Upper lobe of right lung (tissue), 1 donor: ENCODE data around the gene SPDEF. TPM values are rescaled to one million over a fixed set of nuclear protein-coding genes. Genes with fewer than 3 reads are reported as not detected.

Experiments
- ATAC-seq: fragments of 200-7000 bp; cut with Tn5 transposase; one replicate; pipeline ENCODE4 v1.9.1; 2020; ENCODE audit warnings: mild to moderate bottlenecking, moderate library complexity
- DNase-seq: peaks from one replicate; pipeline ENCODE4 v3.0.0-alpha.2; 2020
- H3K27ac ChIP-seq: fragments of 200-600 bp; one replicate; pipeline ENCODE4 v1.8.0; 2022
- H3K27me3 ChIP-seq: fragments of 200-600 bp; one replicate; pipeline ENCODE4 v1.8.0; 2022; ENCODE audit warnings: mild to moderate bottlenecking
- H3K36me3 ChIP-seq: fragments of 200-600 bp; one replicate; pipeline ENCODE4 v1.8.0; 2022
- H3K4me1 ChIP-seq: fragments of 200-600 bp; one replicate; pipeline ENCODE4 v1.8.0; 2022
- H3K4me3 ChIP-seq: fragments of 200-600 bp; one replicate; pipeline ENCODE4 v1.8.0; 2022; ENCODE audit warnings: mild to moderate bottlenecking
- H3K9me3 ChIP-seq: fragments of 200-600 bp; one replicate; pipeline ENCODE4 v1.8.0; 2022
- intact Hi-C: fragments of 100-400 bp; cut with DNase I; formaldehyde crosslinking; loops from one replicate; pipeline ENCODE4 v1.11.0; 2022
- total RNA-seq: library from RNA; stranded (reverse); fragmentation: NEBNext Ultra II Directional; extraction: Animal tissue kit (Norgen Biotek cat#: 25700); gene quantifications from one replicate; pipeline ENCODE4 v1.2.1, GENCODE V29; 2021
- TF ChIP-seq, protein P1 (sequence below): fragments of 200-600 bp; IDR thresholded peaks from one replicate; pipeline ENCODE4 v1.8.0; 2022; ENCODE audit warnings: antibody characterized with exemption
- donor health status: DM: no; HTN: yes; CAD: no; lungs with severe emphysema.

The SPDEF gene
- total RNA-seq, 1 donor from 2014 or later: 1.3 TPM

DNA sequence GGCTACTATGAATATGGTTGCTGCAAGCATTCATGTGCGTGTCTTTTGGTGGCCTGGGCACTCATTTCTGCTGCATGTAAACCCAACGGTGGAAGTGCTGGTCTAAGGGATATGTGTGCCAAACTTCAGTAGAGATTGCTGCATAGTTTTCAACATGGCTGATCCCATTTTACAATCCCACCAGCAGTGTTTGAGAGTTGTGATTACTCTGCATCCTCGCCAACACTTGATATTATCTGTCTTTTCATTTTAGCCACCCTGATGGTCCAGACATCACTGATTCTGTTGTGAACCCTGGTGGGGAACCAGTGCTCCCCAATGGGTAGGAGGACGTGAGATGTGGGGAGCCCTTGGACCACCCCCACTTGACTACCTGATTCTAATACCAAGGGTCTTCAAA lies 62.8 kb downstream of the SPDEF start:
- no peaks in the 10 kb centered on the region for H3K27me3 ChIP-seq
- no peak overlapping the region for H3K4me3 ChIP-seq
- DNase-seq (no peak), ATAC-seq (no peak)
- no peak overlapping the region for H3K27ac ChIP-seq
- no peaks in the 10 kb centered on the region for H3K36me3 ChIP-seq
- intact Hi-C loops: no loop called here
- TF ChIP-seq, protein P1, sequence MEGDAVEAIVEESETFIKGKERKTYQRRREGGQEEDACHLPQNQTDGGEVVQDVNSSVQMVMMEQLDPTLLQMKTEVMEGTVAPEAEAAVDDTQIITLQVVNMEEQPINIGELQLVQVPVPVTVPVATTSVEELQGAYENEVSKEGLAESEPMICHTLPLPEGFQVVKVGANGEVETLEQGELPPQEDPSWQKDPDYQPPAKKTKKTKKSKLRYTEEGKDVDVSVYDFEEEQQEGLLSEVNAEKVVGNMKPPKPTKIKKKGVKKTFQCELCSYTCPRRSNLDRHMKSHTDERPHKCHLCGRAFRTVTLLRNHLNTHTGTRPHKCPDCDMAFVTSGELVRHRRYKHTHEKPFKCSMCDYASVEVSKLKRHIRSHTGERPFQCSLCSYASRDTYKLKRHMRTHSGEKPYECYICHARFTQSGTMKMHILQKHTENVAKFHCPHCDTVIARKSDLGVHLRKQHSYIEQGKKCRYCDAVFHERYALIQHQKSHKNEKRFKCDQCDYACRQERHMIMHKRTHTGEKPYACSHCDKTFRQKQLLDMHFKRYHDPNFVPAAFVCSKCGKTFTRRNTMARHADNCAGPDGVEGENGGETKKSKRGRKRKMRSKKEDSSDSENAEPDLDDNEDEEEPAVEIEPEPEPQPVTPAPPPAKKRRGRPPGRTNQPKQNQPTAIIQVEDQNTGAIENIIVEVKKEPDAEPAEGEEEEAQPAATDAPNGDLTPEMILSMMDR: no peak
- no peaks in the 10 kb centered on the region for H3K9me3 ChIP-seq
- H3K4me1 ChIP-seq: no peaks in the 10 kb centered on the region

DNA sequence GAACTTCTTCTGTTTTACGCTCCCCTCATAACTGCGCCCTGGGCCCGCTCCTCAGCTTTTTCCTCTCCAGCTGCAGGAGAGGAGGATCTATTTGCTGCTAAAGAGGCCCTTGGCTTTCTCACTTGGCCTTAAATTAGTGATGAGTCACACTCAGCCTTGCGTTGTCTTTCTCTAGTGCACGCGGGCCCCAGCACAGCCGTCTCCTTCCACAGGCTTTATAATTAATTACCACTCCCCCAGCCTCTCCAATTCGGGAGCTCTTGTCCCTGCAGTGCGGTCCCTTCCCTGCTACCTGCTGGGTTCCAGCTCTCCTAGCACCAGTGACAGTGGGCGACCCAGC lies 65.1 kb downstream of the SPDEF start:
- DNase-seq (peak; percentile 27), ATAC-seq (no peak)
- Histone ChIP-seq H3K9me3 (no peaks in the 10 kb centered on the region), H3K27me3 (no peaks in the 10 kb centered on the region), H3K4me1 (no peaks in the 10 kb centered on the region), H3K36me3 (no peaks in the 10 kb centered on the region), H3K4me3 (no peak overlapping the region), H3K27ac (no peak overlapping the region)
- TF ChIP-seq, protein P1: no peak
- intact Hi-C loops: no loop called here

GRCh38 chr6:34490390-34491090 lies 65.6 kb downstream of the SPDEF start:
- H3K27ac ChIP-seq: no peak overlapping the region
- no peaks in the 10 kb centered on the region for H3K27me3 ChIP-seq
- TF ChIP-seq, protein P1: no peak
- H3K36me3 ChIP-seq: no peaks in the 10 kb centered on the region
- intact Hi-C loops: no loop called here
- no peaks in the 10 kb centered on the region for H3K4me1 ChIP-seq
- H3K4me3 ChIP-seq: no peak overlapping the region
- peak; percentile 55 for DNase-seq
- ATAC-seq: no peak
- no peaks in the 10 kb centered on the region for H3K9me3 ChIP-seq

- intact Hi-C loops: no loop called here
Measured at GRCh38 chr6:34489207-34489805, 66.8 kb downstream of the SPDEF start.

More at GRCh38 chr6:34489207-34489805, 66.8 kb downstream of the SPDEF start:
- Histone ChIP-seq H3K9me3 (no peaks in the 10 kb centered on the region), H3K4me3 (no peak overlapping the region), H3K4me1 (no peaks in the 10 kb centered on the region), H3K27me3 (no peaks in the 10 kb centered on the region), H3K36me3 (no peaks in the 10 kb centered on the region), H3K27ac (no peak overlapping the region)
- ATAC-seq (no peak), DNase-seq (peak; percentile 35)
- TF ChIP-seq, protein P1: no peak

Other genes starting within 250 kb of the SPDEF start
- gene NUDT3, start 163.7 kb downstream of the SPDEF start, total RNA-seq: 29.1 TPM
- gene RPS10, start 130.3 kb downstream of the SPDEF start, total RNA-seq: 875 TPM
- gene PACSIN1, start 90.3 kb downstream of the SPDEF start, total RNA-seq: not detected
- 101 TPM for gene ILRUN, start 140.4 kb upstream of the SPDEF start, total RNA-seq
- gene SNRPC, start 201.2 kb upstream of the SPDEF start, total RNA-seq: 53.5 TPM
- gene BLTP3A, start 235.8 kb upstream of the SPDEF start, total RNA-seq: 12.9 TPM